HEK293 (cell line): ENCODE data around the gene COX11.

Experiments used
- CTCF ChIA-PET: fragments of 350-600 bp; formaldehyde crosslinking; extraction: SDS; loops from one replicate; lab custom pipeline; 2021; ENCODE audit warnings: antibody characterized with exemption; lab: Yijun Ruan, JAX
- POLR2A ChIA-PET: fragments of 300-600 bp; formaldehyde crosslinking; extraction: SDS; loops from one replicate; lab custom pipeline; 2020; ENCODE audit warnings: antibody characterized with exemption, inconsistent platforms; lab: Yijun Ruan, JAX
- H3K27ac ChIP-seq: fragments of 200-500 bp; sonication (Bioruptor generic); 2 replicates; pipeline ENCODE4 v1.5.1; 2014; ENCODE audit warnings: low read depth, low read length, control low read depth, inconsistent platforms; ENCODE audit errors: extremely low read depth
- H3K36me3 ChIP-seq, 2 experiments: fragments of 200-500 bp in 1 of 2; sonication (Bioruptor generic) in 1 of 2; 1 replicate in 1 of 2; 2 replicates in 1 of 2; pipeline ENCODE4 v1.5.1; 2014 to 2017; ENCODE audit warnings: inconsistent platforms in 2 of 2, low read length in 2 of 2; ENCODE audit not compliant: control insufficient read depth in 2 of 2, insufficient read depth in 1 of 2
- H3K4me1 ChIP-seq: fragments of 200-500 bp; sonication (Bioruptor generic); 2 replicates; pipeline ENCODE4 v1.5.1; 2014; ENCODE audit warnings: mild to moderate bottlenecking, low read length, inconsistent platforms; ENCODE audit not compliant: control insufficient read depth, insufficient read depth
- H3K4me3 ChIP-seq: 2 replicates; pipeline ENCODE4 v1.5.1; 2011; ENCODE audit warnings: low read depth, mild to moderate bottlenecking, control low read depth, low read length, moderate library complexity
- H3K9me3 ChIP-seq: fragments of 200-500 bp; sonication (Bioruptor generic); 2 replicates; pipeline ENCODE4 v1.5.1; 2014; ENCODE audit warnings: low read depth, low read length, inconsistent platforms; ENCODE audit not compliant: control insufficient read depth, insufficient read depth
- GLI4 ChIP-seq: fragments of 450-650 bp; formaldehyde crosslinking; IDR thresholded peaks from 2 replicates; pipeline ENCODE4 v1.5.1; 2016; ENCODE audit warnings: missing biosample characterization, missing genetic modification characterization
- KLF7 ChIP-seq: fragments of 450-650 bp; formaldehyde crosslinking; IDR thresholded peaks from 2 replicates; pipeline ENCODE4 v1.5.1; 2016; ENCODE audit warnings: missing biosample characterization, missing genetic modification characterization, borderline replicate concordance
- OSR2 ChIP-seq: fragments of 450-650 bp; formaldehyde crosslinking; IDR thresholded peaks from 2 replicates; pipeline ENCODE4 v1.5.1; 2016; ENCODE audit warnings: missing biosample characterization, missing genetic modification characterization
- RBAK ChIP-seq: fragments of 450-650 bp; formaldehyde crosslinking; IDR thresholded peaks from 2 replicates; pipeline ENCODE4 v1.5.1; 2016; ENCODE audit warnings: missing biosample characterization, missing genetic modification characterization
- ZNF10 ChIP-seq: fragments of 450-650 bp; formaldehyde crosslinking; IDR thresholded peaks from 2 replicates; pipeline ENCODE4 v1.5.1; 2017; ENCODE audit warnings: missing biosample characterization, missing genetic modification characterization
- ZNF132 ChIP-seq: fragments of 450-650 bp; formaldehyde crosslinking; IDR thresholded peaks from 2 replicates; pipeline ENCODE4 v1.5.1; 2017; ENCODE audit warnings: missing biosample characterization, missing genetic modification characterization, borderline replicate concordance
- ZNF174 ChIP-seq: fragments of 450-650 bp; formaldehyde crosslinking; IDR thresholded peaks from 2 replicates; pipeline ENCODE4 v1.5.0; 2017; ENCODE audit warnings: missing biosample characterization, mild to moderate bottlenecking, missing genetic modification characterization
- ZNF214 ChIP-seq: fragments of 450-650 bp; formaldehyde crosslinking; IDR thresholded peaks from 2 replicates; pipeline ENCODE4 v1.5.1; 2017; ENCODE audit warnings: missing biosample characterization, mild to moderate bottlenecking, missing genetic modification characterization, borderline replicate concordance
- ZNF23 ChIP-seq: fragments of 450-650 bp; formaldehyde crosslinking; IDR thresholded peaks from 2 replicates; pipeline ENCODE4 v1.5.1; 2016; ENCODE audit warnings: missing biosample characterization, missing genetic modification characterization, borderline replicate concordance
- ZNF311 ChIP-seq: fragments of 450-650 bp; formaldehyde crosslinking; IDR thresholded peaks from 2 replicates; pipeline ENCODE4 v1.5.1; 2017; ENCODE audit warnings: missing biosample characterization, missing genetic modification characterization, borderline replicate concordance
- ZNF324 ChIP-seq: fragments of 450-650 bp; formaldehyde crosslinking; IDR thresholded peaks from 2 replicates; pipeline ENCODE4 v1.5.1; 2016; ENCODE audit warnings: missing biosample characterization, missing genetic modification characterization
- ZNF48 ChIP-seq: fragments of 450-650 bp; formaldehyde crosslinking; IDR thresholded peaks from 2 replicates; pipeline ENCODE4 v1.5.1; 2016; ENCODE audit warnings: missing biosample characterization, missing genetic modification characterization
- ZNF521 ChIP-seq: fragments of 450-650 bp; formaldehyde crosslinking; IDR thresholded peaks from 2 replicates; pipeline ENCODE4 v1.5.1; 2017; ENCODE audit warnings: missing biosample characterization, mild to moderate bottlenecking, missing genetic modification characterization
- ZNF530 ChIP-seq: fragments of 450-650 bp; formaldehyde crosslinking; IDR thresholded peaks from 2 replicates; pipeline ENCODE4 v1.5.1; 2016; ENCODE audit warnings: low read depth, missing biosample characterization, missing genetic modification characterization
- ZNF561 ChIP-seq: fragments of 450-650 bp; IDR thresholded peaks from 2 replicates; pipeline ENCODE4 v1.5.1; 2018; ENCODE audit warnings: missing biosample characterization, missing genetic modification characterization, borderline replicate concordance
- ZNF623 ChIP-seq: fragments of 450-650 bp; formaldehyde crosslinking; IDR thresholded peaks from 2 replicates; pipeline ENCODE4 v1.5.1; 2016; ENCODE audit warnings: missing biosample characterization, missing genetic modification characterization
- ZNF747 ChIP-seq: fragments of 450-650 bp; formaldehyde crosslinking; IDR thresholded peaks from 2 replicates; pipeline ENCODE4 v1.5.1; 2016; ENCODE audit warnings: missing biosample characterization, missing genetic modification characterization
- ZNF792 ChIP-seq: fragments of 450-650 bp; formaldehyde crosslinking; IDR thresholded peaks from 2 replicates; pipeline ENCODE4 v1.5.1; 2016; ENCODE audit warnings: missing biosample characterization, missing genetic modification characterization
- TF ChIP-seq, protein P1 (sequence below): fragments of 450-650 bp; formaldehyde crosslinking; IDR thresholded peaks from 2 replicates; pipeline ENCODE4; 2016; ENCODE audit warnings: missing biosample characterization, missing genetic modification characterization
- TF ChIP-seq, protein P2 (sequence below): fragments of 450-650 bp; IDR thresholded peaks from 2 replicates; pipeline ENCODE4 v1.5.1; 2018; ENCODE audit warnings: missing biosample characterization, mild to moderate bottlenecking, missing genetic modification characterization
- TF ChIP-seq, protein P3 (sequence below): fragments of 450-650 bp; formaldehyde crosslinking; IDR thresholded peaks from 2 replicates; pipeline ENCODE4 v1.5.1; 2016; ENCODE audit warnings: missing biosample characterization, missing genetic modification characterization
- TF ChIP-seq, protein P4 (sequence below): fragments of 450-650 bp; formaldehyde crosslinking; IDR thresholded peaks from 2 replicates; pipeline ENCODE4 v1.5.1; 2016; ENCODE audit warnings: missing biosample characterization, missing genetic modification characterization
- TF ChIP-seq, protein P5 (sequence below): fragments of 450-650 bp; formaldehyde crosslinking; IDR thresholded peaks from 2 replicates; pipeline ENCODE4 v1.5.1; 2016; ENCODE audit warnings: missing biosample characterization, missing genetic modification characterization
- TF ChIP-seq, protein P6 (sequence below): fragments of 450-650 bp; formaldehyde crosslinking; IDR thresholded peaks from 2 replicates; pipeline ENCODE4 v1.5.1; 2016; ENCODE audit warnings: missing biosample characterization, missing genetic modification characterization

The COX11 gene, protein sequence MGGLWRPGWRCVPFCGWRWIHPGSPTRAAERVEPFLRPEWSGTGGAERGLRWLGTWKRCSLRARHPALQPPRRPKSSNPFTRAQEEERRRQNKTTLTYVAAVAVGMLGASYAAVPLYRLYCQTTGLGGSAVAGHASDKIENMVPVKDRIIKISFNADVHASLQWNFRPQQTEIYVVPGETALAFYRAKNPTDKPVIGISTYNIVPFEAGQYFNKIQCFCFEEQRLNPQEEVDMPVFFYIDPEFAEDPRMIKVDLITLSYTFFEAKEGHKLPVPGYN

DNA sequence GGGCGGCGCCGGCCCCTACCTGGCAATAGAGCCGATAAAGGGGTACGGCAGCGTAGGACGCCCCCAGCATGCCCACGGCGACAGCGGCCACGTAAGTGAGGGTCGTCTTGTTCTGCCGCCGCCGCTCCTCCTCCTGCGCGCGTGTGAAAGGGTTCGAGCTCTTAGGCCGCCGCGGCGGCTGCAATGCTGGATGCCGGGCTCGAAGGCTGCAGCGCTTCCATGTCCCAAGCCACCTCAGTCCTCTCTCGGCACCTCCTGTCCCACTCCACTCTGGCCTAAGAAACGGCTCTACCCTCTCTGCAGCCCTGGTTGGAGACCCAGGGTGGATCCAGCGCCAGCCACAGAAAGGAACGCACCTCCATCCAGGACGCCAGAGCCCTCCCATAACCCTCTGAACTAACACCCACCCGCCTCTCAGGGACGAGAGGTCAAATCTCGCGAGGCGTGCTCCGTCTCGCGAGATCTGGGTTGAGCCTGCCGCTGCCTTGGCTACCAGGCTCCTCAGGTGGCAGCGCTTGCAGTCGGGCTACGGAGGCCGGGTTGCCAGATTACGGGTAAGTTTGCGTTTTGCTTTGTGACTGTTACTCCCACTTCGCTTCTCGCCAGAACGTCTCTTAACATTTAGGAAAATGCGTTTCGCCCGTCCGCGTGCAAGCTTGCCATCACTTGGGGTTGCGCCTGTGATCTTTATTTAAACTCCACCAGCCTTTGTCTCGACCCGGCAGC is at the start of gene COX11, which contains the start of gene STXBP4:
Gene COX11, minus strand, starts transcription at position 393 of the 726 bp plus-strand sequence. Its CDS starts 8 bp downstream, at position 385.
Gene STXBP4, plus strand, starts transcription at position 504 of the 726 bp plus-strand sequence. CDS start 17,455 bp downstream, outside the sequence.
- Histone ChIP-seq H3K27ac (peak within 1 kb of the TSS; percentile 82), H3K9me3 (no peaks in the 10 kb centered on the region), H3K4me3 (peak within 1 kb of the TSS; percentile 87), H3K4me1 (no peaks in the 10 kb centered on the region; the same call in 1 of the 2 replicates), H3K36me3 (peaks cover 22 to 24% of the 10 kb centered on the region in 2 experiments)
- ChIA-PET CTCF (interaction anchor here (0.6 to 3.2 kb wide), 2 partner anchors 24 to 241 kb away, joined by 3 to 17 read pairs; no protein-coding TSS in a partner anchor), POLR2A (interaction anchor here (1.0 to 2.6 kb wide), 2 partner anchors 11 to 270 kb away, joined by 4 to 13 read pairs; no protein-coding TSS in a partner anchor)
- TF ChIP-seq ZNF324 (tag by site-specific recombination) (no peak), ZNF174 (tag by site-specific recombination) (no peak), ZNF10 (no peak), ZNF23 (no peak), ZNF747 (tag by site-specific recombination) (no peak), OSR2 (peak; percentile 60), RBAK (tag by site-specific recombination) (no peak), ZNF311 (no peak), ZNF132 (tag by site-specific recombination) (no peak), KLF7 (tag by site-specific recombination) (no peak), ZNF530 (no peak), ZNF623 (tag by site-specific recombination) (no peak), ZNF214 (tag by site-specific recombination) (no peak), ZNF792 (tag by site-specific recombination) (no peak), ZNF48 (no peak), GLI4 (tag by site-specific recombination) (no peak), ZNF561 (tag by site-specific recombination) (peak; percentile 34; the same call in 1 of the 2 replicates), ZNF521 (no peak)
- TF ChIP-seq, protein P1, sequence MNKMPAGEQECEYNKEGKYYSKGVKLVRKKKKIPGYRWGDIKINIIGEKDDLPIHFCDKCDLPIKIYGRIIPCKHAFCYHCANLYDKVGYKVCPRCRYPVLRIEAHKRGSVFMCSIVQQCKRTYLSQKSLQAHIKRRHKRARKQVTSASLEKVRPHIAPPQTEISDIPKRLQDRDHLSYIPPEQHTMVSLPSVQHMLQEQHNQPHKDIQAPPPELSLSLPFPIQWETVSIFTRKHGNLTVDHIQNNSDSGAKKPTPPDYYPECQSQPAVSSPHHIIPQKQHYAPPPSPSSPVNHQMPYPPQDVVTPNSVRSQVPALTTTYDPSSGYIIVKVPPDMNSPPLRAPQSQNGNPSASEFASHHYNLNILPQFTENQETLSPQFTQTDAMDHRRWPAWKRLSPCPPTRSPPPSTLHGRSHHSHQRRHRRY (tag by site-specific recombination), result no peak
- TF ChIP-seq, protein P2, sequence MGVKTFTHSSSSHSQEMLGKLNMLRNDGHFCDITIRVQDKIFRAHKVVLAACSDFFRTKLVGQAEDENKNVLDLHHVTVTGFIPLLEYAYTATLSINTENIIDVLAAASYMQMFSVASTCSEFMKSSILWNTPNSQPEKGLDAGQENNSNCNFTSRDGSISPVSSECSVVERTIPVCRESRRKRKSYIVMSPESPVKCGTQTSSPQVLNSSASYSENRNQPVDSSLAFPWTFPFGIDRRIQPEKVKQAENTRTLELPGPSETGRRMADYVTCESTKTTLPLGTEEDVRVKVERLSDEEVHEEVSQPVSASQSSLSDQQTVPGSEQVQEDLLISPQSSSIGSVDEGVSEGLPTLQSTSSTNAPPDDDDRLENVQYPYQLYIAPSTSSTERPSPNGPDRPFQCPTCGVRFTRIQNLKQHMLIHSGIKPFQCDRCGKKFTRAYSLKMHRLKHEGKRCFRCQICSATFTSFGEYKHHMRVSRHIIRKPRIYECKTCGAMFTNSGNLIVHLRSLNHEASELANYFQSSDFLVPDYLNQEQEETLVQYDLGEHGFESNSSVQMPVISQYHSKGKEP (tag by site-specific recombination), result peak; percentile 34; the same call in 1 of the 2 replicates
- TF ChIP-seq, protein P3, sequence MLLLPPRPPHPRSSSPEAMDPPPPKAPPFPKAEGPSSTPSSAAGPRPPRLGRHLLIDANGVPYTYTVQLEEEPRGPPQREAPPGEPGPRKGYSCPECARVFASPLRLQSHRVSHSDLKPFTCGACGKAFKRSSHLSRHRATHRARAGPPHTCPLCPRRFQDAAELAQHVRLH (tag by site-specific recombination), result 0 out of 2 replicates have a peak, but pooled peaks have one; percentile 27
- TF ChIP-seq, protein P4, sequence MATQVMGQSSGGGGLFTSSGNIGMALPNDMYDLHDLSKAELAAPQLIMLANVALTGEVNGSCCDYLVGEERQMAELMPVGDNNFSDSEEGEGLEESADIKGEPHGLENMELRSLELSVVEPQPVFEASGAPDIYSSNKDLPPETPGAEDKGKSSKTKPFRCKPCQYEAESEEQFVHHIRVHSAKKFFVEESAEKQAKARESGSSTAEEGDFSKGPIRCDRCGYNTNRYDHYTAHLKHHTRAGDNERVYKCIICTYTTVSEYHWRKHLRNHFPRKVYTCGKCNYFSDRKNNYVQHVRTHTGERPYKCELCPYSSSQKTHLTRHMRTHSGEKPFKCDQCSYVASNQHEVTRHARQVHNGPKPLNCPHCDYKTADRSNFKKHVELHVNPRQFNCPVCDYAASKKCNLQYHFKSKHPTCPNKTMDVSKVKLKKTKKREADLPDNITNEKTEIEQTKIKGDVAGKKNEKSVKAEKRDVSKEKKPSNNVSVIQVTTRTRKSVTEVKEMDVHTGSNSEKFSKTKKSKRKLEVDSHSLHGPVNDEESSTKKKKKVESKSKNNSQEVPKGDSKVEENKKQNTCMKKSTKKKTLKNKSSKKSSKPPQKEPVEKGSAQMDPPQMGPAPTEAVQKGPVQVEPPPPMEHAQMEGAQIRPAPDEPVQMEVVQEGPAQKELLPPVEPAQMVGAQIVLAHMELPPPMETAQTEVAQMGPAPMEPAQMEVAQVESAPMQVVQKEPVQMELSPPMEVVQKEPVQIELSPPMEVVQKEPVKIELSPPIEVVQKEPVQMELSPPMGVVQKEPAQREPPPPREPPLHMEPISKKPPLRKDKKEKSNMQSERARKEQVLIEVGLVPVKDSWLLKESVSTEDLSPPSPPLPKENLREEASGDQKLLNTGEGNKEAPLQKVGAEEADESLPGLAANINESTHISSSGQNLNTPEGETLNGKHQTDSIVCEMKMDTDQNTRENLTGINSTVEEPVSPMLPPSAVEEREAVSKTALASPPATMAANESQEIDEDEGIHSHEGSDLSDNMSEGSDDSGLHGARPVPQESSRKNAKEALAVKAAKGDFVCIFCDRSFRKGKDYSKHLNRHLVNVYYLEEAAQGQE (tag by site-specific recombination), result no peak
- TF ChIP-seq, protein P5, sequence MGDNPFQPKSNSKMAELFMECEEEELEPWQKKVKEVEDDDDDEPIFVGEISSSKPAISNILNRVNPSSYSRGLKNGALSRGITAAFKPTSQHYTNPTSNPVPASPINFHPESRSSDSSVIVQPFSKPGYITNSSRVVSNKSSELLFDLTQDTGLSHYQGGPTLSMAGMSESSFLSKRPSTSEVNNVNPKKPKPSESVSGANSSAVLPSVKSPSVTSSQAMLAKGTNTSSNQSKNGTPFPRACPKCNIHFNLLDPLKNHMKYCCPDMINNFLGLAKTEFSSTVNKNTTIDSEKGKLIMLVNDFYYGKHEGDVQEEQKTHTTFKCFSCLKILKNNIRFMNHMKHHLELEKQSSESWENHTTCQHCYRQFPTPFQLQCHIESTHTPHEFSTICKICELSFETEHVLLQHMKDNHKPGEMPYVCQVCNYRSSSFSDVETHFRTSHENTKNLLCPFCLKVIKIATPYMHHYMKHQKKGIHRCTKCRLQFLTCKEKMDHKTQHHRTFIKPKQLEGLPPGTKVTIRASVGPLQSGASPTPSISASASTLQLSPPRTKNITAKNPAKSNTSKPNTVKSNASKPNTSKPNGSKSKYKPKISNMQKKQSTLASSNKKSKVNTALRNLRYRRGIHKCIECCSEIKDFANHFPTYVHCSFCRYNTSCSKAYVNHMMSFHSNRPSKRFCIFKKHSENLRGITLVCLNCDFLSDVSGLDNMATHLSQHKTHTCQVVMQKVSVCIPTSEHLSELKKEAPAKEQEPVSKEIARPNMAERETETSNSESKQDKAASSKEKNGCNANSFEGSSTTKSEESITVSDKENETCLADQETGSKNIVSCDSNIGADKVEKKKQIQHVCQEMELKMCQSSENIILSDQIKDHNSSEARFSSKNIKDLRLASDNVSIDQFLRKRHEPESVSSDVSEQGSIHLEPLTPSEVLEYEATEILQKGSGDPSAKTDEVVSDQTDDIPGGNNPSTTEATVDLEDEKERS (tag by site-specific recombination), result no peak
- TF ChIP-seq, protein P6, sequence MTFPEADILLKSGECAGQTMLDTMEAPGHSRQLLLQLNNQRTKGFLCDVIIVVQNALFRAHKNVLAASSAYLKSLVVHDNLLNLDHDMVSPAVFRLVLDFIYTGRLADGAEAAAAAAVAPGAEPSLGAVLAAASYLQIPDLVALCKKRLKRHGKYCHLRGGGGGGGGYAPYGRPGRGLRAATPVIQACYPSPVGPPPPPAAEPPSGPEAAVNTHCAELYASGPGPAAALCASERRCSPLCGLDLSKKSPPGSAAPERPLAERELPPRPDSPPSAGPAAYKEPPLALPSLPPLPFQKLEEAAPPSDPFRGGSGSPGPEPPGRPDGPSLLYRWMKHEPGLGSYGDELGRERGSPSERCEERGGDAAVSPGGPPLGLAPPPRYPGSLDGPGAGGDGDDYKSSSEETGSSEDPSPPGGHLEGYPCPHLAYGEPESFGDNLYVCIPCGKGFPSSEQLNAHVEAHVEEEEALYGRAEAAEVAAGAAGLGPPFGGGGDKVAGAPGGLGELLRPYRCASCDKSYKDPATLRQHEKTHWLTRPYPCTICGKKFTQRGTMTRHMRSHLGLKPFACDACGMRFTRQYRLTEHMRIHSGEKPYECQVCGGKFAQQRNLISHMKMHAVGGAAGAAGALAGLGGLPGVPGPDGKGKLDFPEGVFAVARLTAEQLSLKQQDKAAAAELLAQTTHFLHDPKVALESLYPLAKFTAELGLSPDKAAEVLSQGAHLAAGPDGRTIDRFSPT (tag by site-specific recombination), result peak; percentile 88
